Neuronal stem cell (in vitro differentiated cells): Measurements from ENCODE around the gene PNPLA3.
"Not testable (repeated sequence)": the region's sequence is repeated elsewhere in the genome, so short reads cannot be mapped to it uniquely, and the experiment has no call there.

Experiments
- DNase-seq: peaks from one replicate; pipeline ENCODE4 v3.0.0-alpha.2; 2013; ENCODE audit warnings: low spot score
- H2AFZ ChIP-seq: one replicate; pipeline ENCODE4 v1.6.1; 2013; ENCODE audit warnings: mild to moderate bottlenecking, low read length, inconsistent platforms
- H2AK5ac ChIP-seq: 2 replicates; pipeline ENCODE4 v1.6.1; 2013; ENCODE audit warnings: low read depth, mild to moderate bottlenecking, inconsistent platforms, low read length, moderate library complexity, mixed read lengths
- H2BK120ac ChIP-seq: 2 replicates; pipeline ENCODE4 v1.6.1; 2013; ENCODE audit warnings: low read depth, mild to moderate bottlenecking, inconsistent platforms, low read length, moderate library complexity, mixed read lengths
- H2BK12ac ChIP-seq: one replicate; pipeline ENCODE4 v1.6.1; 2013; ENCODE audit warnings: low read length, inconsistent platforms
- H2BK15ac ChIP-seq: 2 replicates; pipeline ENCODE4 v1.6.1; 2013; ENCODE audit warnings: mild to moderate bottlenecking, low read length, inconsistent platforms, mixed read lengths
- H2BK5ac ChIP-seq: one replicate; pipeline ENCODE4 v1.6.1; 2013; ENCODE audit warnings: inconsistent platforms, mild to moderate bottlenecking, low read length, moderate library complexity
- H3K14ac ChIP-seq: one replicate; pipeline ENCODE4 v1.6.1; 2013; ENCODE audit warnings: low read length, inconsistent platforms
- H3K18ac ChIP-seq: 2 replicates; pipeline ENCODE4 v1.6.1; 2013; ENCODE audit warnings: low read length, inconsistent platforms
- H3K23ac ChIP-seq: 2 replicates; pipeline ENCODE4 v1.6.1; 2013; ENCODE audit warnings: low read depth, mild to moderate bottlenecking, mixed read lengths, low read length, inconsistent platforms; ENCODE audit not compliant: poor library complexity
- H3K27ac ChIP-seq: replicated peaks from 3 replicates; pipeline ENCODE4 v1.5.1; 2013; ENCODE audit warnings: low read length, inconsistent platforms
- H3K27me3 ChIP-seq, 3 experiments: 2 replicates each; pipeline ENCODE4 v1.6.1; 2013; ENCODE audit warnings: low read length in 3 of 3, mild to moderate bottlenecking in 2 of 3, inconsistent platforms in 1 of 3, low read depth in 1 of 3, mixed read lengths in 1 of 3, moderate library complexity in 1 of 3; ENCODE audit not compliant: control insufficient read depth in 3 of 3, insufficient read depth in 3 of 3
- H3K36me3 ChIP-seq, 2 donors: replicated peaks in 1 of 2; 2 replicates each; pipeline ENCODE4 v1.6.1; 2013; ENCODE audit warnings: low read length in 2 of 2; ENCODE audit not compliant: control insufficient read depth in 2 of 2, insufficient read depth in 2 of 2
- H3K4ac ChIP-seq: 2 replicates; pipeline ENCODE4 v1.6.1; 2013; ENCODE audit warnings: inconsistent platforms, mild to moderate bottlenecking, low read length, moderate library complexity
- H3K4me1 ChIP-seq, 2 donors: 1 replicate in 1 of 2; 2 replicates in 1 of 2; pipeline ENCODE4 v1.6.1; 2013; ENCODE audit warnings: low read length in 2 of 2, low read depth in 1 of 2; ENCODE audit not compliant: control insufficient read depth in 2 of 2, insufficient read depth in 1 of 2
- H3K4me2 ChIP-seq: one replicate; pipeline ENCODE4 v1.6.1; 2013; ENCODE audit warnings: mild to moderate bottlenecking, low read length, inconsistent platforms; ENCODE audit not compliant: insufficient read depth, poor library complexity, severe bottlenecking
- H3K4me3 ChIP-seq, 2 donors: 2 replicates each; pipeline ENCODE4 v1.5.1; 2013; ENCODE audit warnings: low read length in 2 of 2, mild to moderate bottlenecking in 2 of 2, inconsistent platforms in 1 of 2, moderate library complexity in 1 of 2
- H3K79me1 ChIP-seq: one replicate; pipeline ENCODE4 v1.6.1; 2013; ENCODE audit warnings: low read depth, mild to moderate bottlenecking, inconsistent platforms, low read length, moderate library complexity
- H3K9ac ChIP-seq: one replicate; pipeline ENCODE4 v1.6.1; 2013; ENCODE audit warnings: mild to moderate bottlenecking, low read depth, low read length, inconsistent platforms; ENCODE audit not compliant: poor library complexity
- H3K9me3 ChIP-seq, 2 donors: replicated peaks in 1 of 2; 2 replicates each; pipeline versions ENCODE3 to v1.6.1; 2013; ENCODE audit warnings: low read length in 2 of 2, mild to moderate bottlenecking in 2 of 2, inconsistent platforms in 1 of 2, low read depth in 1 of 2, mixed read lengths in 1 of 2, moderate library complexity in 1 of 2; ENCODE audit not compliant: control insufficient read depth in 2 of 2, insufficient read depth in 1 of 2
- H4K8ac ChIP-seq: one replicate; pipeline ENCODE4 v1.6.1; 2013; ENCODE audit warnings: low read depth, mild to moderate bottlenecking, inconsistent platforms, low read length, moderate library complexity
- H4K91ac ChIP-seq: one replicate; pipeline ENCODE4 v1.6.1; 2013; ENCODE audit warnings: low read length, low read depth, mild to moderate bottlenecking, inconsistent platforms; ENCODE audit not compliant: poor library complexity
- WGBS, 2 donors: extraction: QIAGEN DNeasy Blood & Tissue Kit; methylation state at CpG; one replicate each; pipeline ENCODE4 v1.1.7; 2013; ENCODE audit warnings: missing lambda C conversion rate in 2 of 2, mixed read lengths in 1 of 2; ENCODE audit not compliant: insufficient read length in 2 of 2, insufficient replicate concordance in 1 of 2; ENCODE audit errors: extremely low coverage in 2 of 2; 5-methylcytosine and 5-hydroxymethylcytosine counted together

PNPLA3 gene

DNA sequence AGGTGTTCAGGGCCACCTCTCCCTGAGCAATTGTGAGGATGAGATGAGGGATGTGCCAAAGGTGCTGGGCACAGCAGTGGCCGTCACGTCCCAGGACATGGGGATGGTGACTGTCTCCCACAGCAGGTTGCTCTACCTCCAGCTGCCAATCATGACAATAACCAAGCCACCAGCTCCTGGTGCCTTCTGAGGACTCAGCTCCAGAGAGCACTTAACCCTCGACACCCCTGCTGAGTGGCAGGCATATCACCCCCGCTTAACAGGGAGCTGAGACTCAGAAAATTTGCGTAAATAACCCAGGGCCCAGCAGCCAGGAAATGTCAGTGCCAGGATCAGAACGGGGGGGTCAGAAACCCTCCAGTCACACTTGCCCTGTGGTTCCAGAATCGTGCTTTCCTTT lies 23.4 kb upstream of the PNPLA3 start:
- no peak overlapping the region for H2BK5ac ChIP-seq
- no peak overlapping the region for H3K4me2 ChIP-seq
- WGBS, 2 donors = no CpG with 5 or more reads among the region's 7 CpGs

GRCh38 chr22:43901976-43902643 lies 21.5 kb upstream of the PNPLA3 start:
- Histone ChIP-seq H2AFZ (no peak overlapping the region), H2BK120ac (no peak overlapping the region), H3K79me1 (no peaks in the 10 kb centered on the region), H2BK15ac (no peak overlapping the region), H2AK5ac (no peak overlapping the region), H3K4ac (no peak overlapping the region), H4K91ac (no peak overlapping the region), H3K27me3 (peaks cover 0 to 23% (median 0%) of the 10 kb centered on the region in 3 experiments), H2BK5ac (no peak overlapping the region), H3K4me2 (no peak overlapping the region), H3K14ac (no peak overlapping the region), H4K8ac (no peak overlapping the region), H2BK12ac (no peak overlapping the region), H3K4me1 (no peaks in the 10 kb centered on the region), H3K4me3 (no peak overlapping the region), H3K9me3 (no peaks in the 10 kb centered on the region), H3K23ac (no peak overlapping the region), H3K18ac (no peak overlapping the region), H3K27ac (no peak overlapping the region), H3K36me3 (no peaks in the 10 kb centered on the region), H3K9ac (no peak overlapping the region)
- no CpG with 5 or more reads among the region's 5 CpGs for WGBS, 2 donors
- DNase-seq = no peak

More for the DNA sequence above, 23.4 kb upstream of the PNPLA3 start:
- Histone ChIP-seq H2BK15ac (no peak overlapping the region), H2AFZ (no peak overlapping the region), H3K14ac (no peak overlapping the region), H3K4me3 (no peak overlapping the region), H3K9me3 (no peaks in the 10 kb centered on the region), H3K18ac (peak overlapping the region; percentile 54), H3K9ac (no peak overlapping the region), H2AK5ac (no peak overlapping the region), H3K79me1 (no peaks in the 10 kb centered on the region), H4K91ac (no peak overlapping the region), H3K4ac (no peak overlapping the region), H3K27me3 (peaks cover 0 to 33% (median 0%) of the 10 kb centered on the region in 3 experiments), H3K27ac (no peak overlapping the region), H2BK12ac (no peak overlapping the region), H3K36me3 (no peaks in the 10 kb centered on the region), H3K23ac (no peak overlapping the region), H3K4me1 (no peaks in the 10 kb centered on the region), H2BK120ac (no peak overlapping the region), H4K8ac (no peak overlapping the region)
- no peak for DNase-seq

- not testable (repeated sequence) for H3K9ac ChIP-seq, H3K36me3 ChIP-seq, H3K9me3 ChIP-seq, H4K8ac ChIP-seq, H3K23ac ChIP-seq, DNase-seq, H2AFZ ChIP-seq, H2AK5ac ChIP-seq, H3K27ac ChIP-seq, H2BK5ac ChIP-seq, H3K4me1 ChIP-seq, H2BK15ac ChIP-seq, H3K4me2 ChIP-seq, H4K91ac ChIP-seq, H3K18ac ChIP-seq, H2BK12ac ChIP-seq, H2BK120ac ChIP-seq, H3K4ac ChIP-seq, H3K79me1 ChIP-seq, H3K4me3 ChIP-seq, H3K14ac ChIP-seq
- H3K27me3 ChIP-seq = peaks cover 0 to 20% (median 0%) of the 10 kb centered on the region in 3 experiments
- no CpG with 5 or more reads among the region's 12 CpGs for WGBS, 2 donors
Measured at GRCh38 chr22:43903033-43903432, 20.6 kb upstream of the PNPLA3 start.

- H3K4me2 ChIP-seq, H3K4ac ChIP-seq, H3K79me1 ChIP-seq, H3K14ac ChIP-seq, H2BK12ac ChIP-seq, H4K91ac ChIP-seq, H2BK120ac ChIP-seq, H2AFZ ChIP-seq, H4K8ac ChIP-seq, H2BK5ac ChIP-seq, DNase-seq, H3K4me3 ChIP-seq, H2BK15ac ChIP-seq, H2AK5ac ChIP-seq, H3K9me3 ChIP-seq, H3K9ac ChIP-seq, H3K18ac ChIP-seq, H3K4me1 ChIP-seq, H3K36me3 ChIP-seq, H3K23ac ChIP-seq, H3K27ac ChIP-seq: not testable (repeated sequence)
- WGBS, 2 donors = no CpG with 5 or more reads among the region's 12 CpGs
- peaks cover 0 to 19% (median 0%) of the 10 kb centered on the region in 3 experiments for H3K27me3 ChIP-seq
Measured at GRCh38 chr22:43904412-43904811, 19.2 kb upstream of the PNPLA3 start.
